ENCODE results near the gene DHCR24. TPM values are rescaled to one million over a fixed set of nuclear protein-coding genes. Genes with fewer than 3 reads are reported as not detected.

The DHCR24 gene
- total RNA-seq, 1 donor from 2014 or later: 417 TPM

DNA sequence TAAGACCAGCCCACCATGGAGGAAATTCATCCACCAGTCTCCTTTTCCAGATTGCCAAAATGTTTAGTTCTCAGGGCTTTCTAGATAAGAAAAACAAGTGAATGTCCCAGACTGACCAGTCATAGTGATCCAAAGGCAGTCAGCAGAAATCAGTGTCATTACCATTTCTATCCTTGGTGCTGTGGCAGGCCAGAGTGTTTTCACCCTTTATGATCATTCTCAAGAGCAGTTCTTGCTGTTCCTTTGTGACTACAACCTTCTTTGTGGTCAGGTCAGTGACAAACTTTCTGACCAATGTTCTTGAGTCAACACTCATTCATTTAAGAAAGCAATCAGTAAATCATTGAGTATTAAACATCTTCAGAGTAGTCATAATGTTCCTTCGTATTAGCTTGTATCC lies 7.3 kb upstream of the DHCR24 start:
- H3K9me3 Mint-ChIP-seq: no peaks in the 10 kb centered on the region
- H3K27ac Mint-ChIP-seq (ENCODE audit: unreplicated experiment): no peak overlapping the region
- no peak for DNase-seq (ENCODE audit: low read depth, low spot score)
- peaks cover 5% of the 10 kb centered on the region for H3K4me1 Mint-ChIP-seq
- TF ChIP-seq, protein P1, sequence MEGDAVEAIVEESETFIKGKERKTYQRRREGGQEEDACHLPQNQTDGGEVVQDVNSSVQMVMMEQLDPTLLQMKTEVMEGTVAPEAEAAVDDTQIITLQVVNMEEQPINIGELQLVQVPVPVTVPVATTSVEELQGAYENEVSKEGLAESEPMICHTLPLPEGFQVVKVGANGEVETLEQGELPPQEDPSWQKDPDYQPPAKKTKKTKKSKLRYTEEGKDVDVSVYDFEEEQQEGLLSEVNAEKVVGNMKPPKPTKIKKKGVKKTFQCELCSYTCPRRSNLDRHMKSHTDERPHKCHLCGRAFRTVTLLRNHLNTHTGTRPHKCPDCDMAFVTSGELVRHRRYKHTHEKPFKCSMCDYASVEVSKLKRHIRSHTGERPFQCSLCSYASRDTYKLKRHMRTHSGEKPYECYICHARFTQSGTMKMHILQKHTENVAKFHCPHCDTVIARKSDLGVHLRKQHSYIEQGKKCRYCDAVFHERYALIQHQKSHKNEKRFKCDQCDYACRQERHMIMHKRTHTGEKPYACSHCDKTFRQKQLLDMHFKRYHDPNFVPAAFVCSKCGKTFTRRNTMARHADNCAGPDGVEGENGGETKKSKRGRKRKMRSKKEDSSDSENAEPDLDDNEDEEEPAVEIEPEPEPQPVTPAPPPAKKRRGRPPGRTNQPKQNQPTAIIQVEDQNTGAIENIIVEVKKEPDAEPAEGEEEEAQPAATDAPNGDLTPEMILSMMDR (conservative IDR thresholded peaks at IDR 0.05): no peak
- no peaks in the 10 kb centered on the region for H3K27me3 Mint-ChIP-seq (ENCODE audit: low read depth)
- no peaks in the 10 kb centered on the region for H3K36me3 Mint-ChIP-seq (ENCODE audit: low read depth)
- H3K4me3 Mint-ChIP-seq: no peak overlapping the region

DNA sequence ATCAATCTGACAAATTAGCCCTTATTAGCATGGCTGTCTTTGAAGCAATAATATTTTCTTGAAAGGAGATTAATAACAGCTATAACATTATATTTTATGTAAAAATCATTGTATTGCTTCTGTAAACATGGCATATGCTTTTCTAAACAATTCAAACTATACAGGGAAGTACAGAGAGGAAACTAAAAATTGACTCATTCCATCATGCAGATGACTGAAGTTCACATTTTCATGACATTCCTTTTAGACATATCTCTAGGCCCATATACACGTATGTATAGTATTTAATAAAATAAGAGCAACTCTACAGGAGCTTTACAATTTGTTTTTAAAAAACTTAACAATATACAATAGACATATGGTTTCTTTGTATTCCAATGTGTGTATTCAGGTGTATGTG lies 5.6 kb upstream of the DHCR24 start:
- no peaks in the 10 kb centered on the region for H3K27me3 Mint-ChIP-seq (ENCODE audit: low read depth)
- TF ChIP-seq, protein P1 (conservative IDR thresholded peaks at IDR 0.05): no peak
- H3K4me1 Mint-ChIP-seq: peaks cover 18% of the 10 kb centered on the region
- H3K9me3 Mint-ChIP-seq: no peaks in the 10 kb centered on the region
- H3K36me3 Mint-ChIP-seq (ENCODE audit: low read depth): no peaks in the 10 kb centered on the region
- H3K4me3 Mint-ChIP-seq: no peak overlapping the region
- no peak for DNase-seq (ENCODE audit: low read depth, low spot score)
- no peak overlapping the region for H3K27ac Mint-ChIP-seq (ENCODE audit: unreplicated experiment)

DNA sequence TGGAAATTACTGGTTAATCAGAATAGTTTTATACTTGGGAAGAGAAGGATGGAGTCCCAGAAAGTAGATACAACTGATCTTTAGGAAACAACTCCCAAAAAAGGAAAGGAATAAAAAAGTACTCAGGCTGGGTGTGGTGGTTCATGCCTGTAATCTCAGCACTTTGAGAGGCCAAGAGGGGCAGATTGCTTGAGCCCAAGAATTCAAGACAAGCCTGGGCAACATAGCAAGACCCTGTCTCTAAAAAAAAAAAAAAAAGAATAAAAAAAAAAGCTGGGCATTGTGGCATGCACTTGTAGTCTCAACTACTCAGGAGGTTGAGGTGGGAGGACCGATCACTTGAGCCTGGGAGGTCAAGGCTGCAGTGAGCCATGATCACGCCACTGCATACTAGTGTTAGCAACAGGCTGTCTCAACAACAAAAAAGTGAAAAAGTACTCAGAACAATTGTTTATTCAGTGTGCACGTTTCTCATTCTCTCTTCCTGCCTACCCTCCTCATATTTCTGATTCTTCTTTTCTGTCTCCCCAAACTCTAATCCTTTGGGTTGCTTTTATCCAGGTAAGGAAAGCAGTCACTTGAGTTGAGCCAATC lies 2.2 kb upstream of the DHCR24 start:
- no peak for DNase-seq (ENCODE audit: low read depth, low spot score)
- Mint-ChIP-seq H3K36me3 (ENCODE audit: low read depth) (peaks cover under 1% of the 10 kb centered on the region), H3K27ac (ENCODE audit: unreplicated experiment) (no peak overlapping the region), H3K4me3 (no peak overlapping the region), H3K27me3 (ENCODE audit: low read depth) (no peaks in the 10 kb centered on the region), H3K4me1 (peaks cover 43% of the 10 kb centered on the region), H3K9me3 (no peaks in the 10 kb centered on the region)
- TF ChIP-seq, protein P1 (conservative IDR thresholded peaks at IDR 0.05): peak; percentile 3

DNA sequence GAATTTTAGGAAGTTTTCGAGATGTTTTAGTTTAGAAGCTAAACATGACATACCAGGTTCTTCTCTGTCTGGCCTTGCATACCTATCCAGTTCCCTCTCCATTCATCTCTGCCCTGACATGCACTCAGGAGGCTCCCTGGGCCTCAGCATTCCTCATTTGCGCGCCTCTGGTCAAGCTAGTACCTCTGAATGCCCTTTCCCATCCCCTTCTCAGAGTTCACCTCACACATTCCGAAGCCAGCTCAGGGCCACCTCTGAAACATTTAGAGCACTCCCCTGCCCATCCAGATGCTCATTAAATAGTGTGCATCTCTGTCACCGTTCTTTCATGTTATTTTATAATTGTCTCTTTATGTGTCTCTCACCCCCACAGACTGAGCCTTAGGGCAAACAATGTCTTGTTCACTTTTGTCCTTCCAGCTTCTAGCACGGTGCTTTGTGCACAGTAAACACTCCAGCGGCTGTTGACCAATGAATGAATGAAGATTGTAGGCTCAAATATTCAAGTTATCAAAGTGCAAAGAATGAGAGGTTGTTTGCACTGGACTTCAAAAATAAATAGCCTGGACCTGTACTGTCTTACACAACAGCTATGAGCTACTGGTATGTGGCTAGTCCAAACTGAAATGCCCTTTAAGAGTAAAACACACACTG lies 1.2 kb upstream of the DHCR24 start:
- peak overlapping the region; percentile 87 for H3K27ac Mint-ChIP-seq (ENCODE audit: unreplicated experiment)
- no peak for DNase-seq (ENCODE audit: low read depth, low spot score)

DNA sequence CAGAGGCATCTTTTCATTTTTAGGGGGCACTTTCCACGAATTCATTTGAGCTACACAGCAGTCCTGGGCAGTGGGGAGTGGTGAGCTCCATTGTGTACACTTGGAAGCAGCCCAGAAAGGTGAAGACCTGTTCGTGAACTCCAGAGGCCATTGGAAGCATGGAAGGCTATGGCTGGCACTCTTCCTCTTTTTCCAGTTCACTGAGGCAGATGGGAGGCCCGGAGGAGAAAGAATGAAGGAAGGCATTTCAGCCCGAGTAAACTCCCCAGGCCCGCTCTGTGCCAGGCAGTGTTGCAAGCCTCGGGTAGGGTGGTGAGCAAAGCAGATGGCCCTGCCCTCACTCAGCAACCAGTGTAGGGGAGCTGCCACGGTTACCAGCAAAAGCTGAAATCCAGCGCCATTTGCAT lies 673 bp upstream of the DHCR24 start:
- TF ChIP-seq, protein P1 (conservative IDR thresholded peaks at IDR 0.05): no peak
- no peak for DNase-seq (ENCODE audit: low read depth, low spot score)
- Mint-ChIP-seq H3K27me3 (ENCODE audit: low read depth) (no peaks in the 10 kb centered on the region), H3K9me3 (no peaks in the 10 kb centered on the region), H3K36me3 (ENCODE audit: low read depth) (peaks cover 13% of the 10 kb centered on the region), H3K4me3 (peak overlapping the region; percentile 97), H3K27ac (ENCODE audit: unreplicated experiment) (peak overlapping the region; percentile 95), H3K4me1 (peaks cover 58% of the 10 kb centered on the region)

More for the DNA sequence above, 1.2 kb upstream of the DHCR24 start:
- H3K9me3 Mint-ChIP-seq: no peaks in the 10 kb centered on the region
- peak overlapping the region; percentile 97 for H3K4me3 Mint-ChIP-seq
- TF ChIP-seq, protein P1 (conservative IDR thresholded peaks at IDR 0.05): no peak
- H3K36me3 Mint-ChIP-seq (ENCODE audit: low read depth): peaks cover 8% of the 10 kb centered on the region
- H3K4me1 Mint-ChIP-seq: peaks cover 53% of the 10 kb centered on the region
- H3K27me3 Mint-ChIP-seq (ENCODE audit: low read depth): no peaks in the 10 kb centered on the region

Measured in neural crest cell (in vitro differentiated cells).